Measurements from ENCODE around the gene THAP8.

- TF ChIP-seq CTCF (IDR thresholded peaks at IDR 0.05; ENCODE audit: low read length), result no peak
- TF ChIP-seq EZH2 (optimal IDR thresholded peaks at IDR 0.05; ENCODE audit: low read depth, low read length), result no peak
- TF ChIP-seq EZH2phosphoT487 (IDR thresholded peaks at IDR 0.05; ENCODE audit: low read length), result no peak
These were observed 47.7 kb upstream of the THAP8 start for GRCh38 chr19:36101550-36102327.
